ENCODE data around the gene NPL.

NPL gene

DNA sequence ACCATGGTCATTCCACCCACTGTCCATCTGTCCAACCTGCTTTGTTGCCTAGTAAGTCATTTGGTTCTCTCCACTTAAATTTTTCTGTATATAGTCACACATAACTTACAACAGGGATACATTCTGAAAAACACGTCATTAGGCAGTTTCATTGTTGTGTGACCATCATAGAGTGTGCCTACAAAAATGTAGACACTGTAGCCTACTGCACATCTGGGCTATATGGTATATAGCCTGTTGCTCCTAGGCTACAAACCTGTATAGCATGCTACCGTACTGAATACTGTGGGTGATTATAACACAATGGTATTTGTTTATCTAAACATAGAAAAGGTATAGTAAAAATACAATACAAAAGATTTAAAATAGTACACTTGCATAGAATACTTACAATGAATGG is 10.0 kb upstream of the NPL start:
- DNase-seq: no peak

- peak; percentile 7 to 44 for DNase-seq
Observed at GRCh38 chr1:182781841-182782586, 7.6 kb upstream of the NPL start.

GRCh38 chr1:182782587-182782913 is 7.0 kb upstream of the NPL start:
- no peak for DNase-seq

DNA sequence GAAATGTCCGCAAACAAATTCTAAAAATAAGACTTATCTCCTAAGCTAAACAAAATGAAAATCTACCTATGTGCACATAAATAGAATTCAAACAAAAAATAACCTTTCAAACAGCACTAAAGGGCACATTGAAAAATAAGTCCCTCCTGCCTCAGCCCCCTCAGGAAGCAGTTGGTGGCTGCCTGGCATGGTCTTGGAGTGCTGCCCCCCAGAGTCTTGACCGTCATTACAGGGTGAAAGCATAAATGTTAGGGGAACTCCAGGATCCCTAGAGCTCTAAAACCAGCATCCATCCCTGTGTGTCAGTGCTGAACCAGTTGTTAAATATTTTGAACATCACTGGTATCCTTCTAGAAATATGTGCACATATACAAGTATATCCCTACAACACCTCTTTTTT is 6.5 kb upstream of the NPL start:
- DNase-seq: no peak

GRCh38 chr1:182784556-182785171 is 4.9 kb upstream of the NPL start:
- DNase-seq: peak in 1 of 2 donors; percentile 8

GRCh38 chr1:182785181-182785580 is 4.4 kb upstream of the NPL start:
- no peak for DNase-seq

GRCh38 chr1:182786223-182786994 is 3.2 kb upstream of the NPL start:
- DNase-seq: peak; percentile 4 to 13

DNA sequence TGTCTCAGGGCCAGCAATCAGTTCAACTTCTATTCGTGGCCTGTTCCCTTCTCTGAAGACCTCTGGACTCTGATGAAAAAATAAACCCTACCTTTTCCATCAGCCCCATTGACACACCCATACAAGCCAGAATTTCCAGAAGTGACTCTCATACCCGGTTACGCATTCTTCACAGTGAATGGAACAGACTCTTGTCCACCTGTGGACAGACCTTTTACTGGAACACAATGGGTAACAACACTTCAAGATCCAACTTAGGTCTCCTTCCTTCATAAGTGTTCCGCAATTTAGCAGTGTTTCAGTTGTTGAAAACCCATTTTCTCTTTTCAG is 2.6 kb upstream of the NPL start:
- DNase-seq: no peak

DNA sequence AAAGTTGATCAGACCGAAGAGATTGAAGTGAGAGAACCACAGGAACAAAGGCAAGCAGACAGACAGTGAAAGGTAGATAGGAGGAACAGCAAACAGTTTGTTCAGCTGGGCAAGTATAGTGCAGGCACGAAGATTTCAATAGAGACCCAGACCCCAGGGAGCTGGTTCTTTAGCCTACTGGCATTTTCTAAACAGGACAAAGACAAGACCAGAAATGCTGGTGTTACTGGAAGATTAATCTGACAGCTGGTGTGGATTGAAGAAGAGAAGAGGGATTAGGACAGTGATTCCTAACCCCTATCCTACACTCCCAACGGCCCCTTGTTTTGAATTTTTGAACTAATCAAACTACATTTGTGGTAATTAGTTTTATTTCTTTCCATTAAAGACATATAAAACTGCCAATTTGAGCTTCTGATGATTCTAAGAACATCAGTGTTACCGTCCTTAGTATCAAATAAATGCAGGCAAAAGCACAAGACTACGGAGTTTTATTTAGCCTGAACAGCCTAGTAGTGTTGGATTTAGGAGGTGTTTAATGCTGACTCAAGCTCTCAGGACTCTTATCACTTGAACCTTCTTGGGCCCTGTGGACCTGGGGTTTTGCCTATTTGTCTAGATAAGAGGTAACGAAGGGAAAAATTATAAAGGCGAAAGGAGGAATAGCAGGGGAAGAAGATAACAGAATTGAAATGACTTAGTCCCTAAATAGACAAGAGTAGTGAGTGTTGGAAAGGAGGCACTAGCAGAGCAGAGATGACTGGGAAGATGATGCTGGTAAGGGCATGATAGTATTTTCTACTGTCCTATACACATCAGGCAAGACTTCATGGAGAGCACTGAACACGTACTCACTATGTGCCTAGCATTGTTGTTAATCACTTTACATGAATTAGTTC is 2.0 kb downstream of the NPL start:
- no peak for DNase-seq

DNA sequence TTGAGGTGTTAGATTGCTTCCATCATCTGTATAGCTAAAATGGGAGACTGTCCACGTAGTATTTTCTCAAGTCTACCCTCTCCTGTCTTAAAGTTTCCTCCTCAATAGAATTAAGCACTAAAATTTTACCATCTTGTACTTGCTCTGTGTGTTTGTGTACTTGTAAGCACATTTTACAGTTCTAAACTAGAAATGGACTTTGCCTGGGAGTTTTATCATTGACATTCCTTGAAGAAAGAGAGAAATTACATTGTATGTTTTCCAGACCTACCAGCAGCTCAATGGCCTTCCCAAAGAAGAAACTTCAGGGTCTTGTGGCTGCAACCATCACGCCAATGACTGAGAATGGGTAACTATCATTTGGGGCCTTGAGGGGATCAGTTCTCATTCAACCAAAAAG is 4.5 kb downstream of the NPL start:
- DNase-seq: no peak

DNA sequence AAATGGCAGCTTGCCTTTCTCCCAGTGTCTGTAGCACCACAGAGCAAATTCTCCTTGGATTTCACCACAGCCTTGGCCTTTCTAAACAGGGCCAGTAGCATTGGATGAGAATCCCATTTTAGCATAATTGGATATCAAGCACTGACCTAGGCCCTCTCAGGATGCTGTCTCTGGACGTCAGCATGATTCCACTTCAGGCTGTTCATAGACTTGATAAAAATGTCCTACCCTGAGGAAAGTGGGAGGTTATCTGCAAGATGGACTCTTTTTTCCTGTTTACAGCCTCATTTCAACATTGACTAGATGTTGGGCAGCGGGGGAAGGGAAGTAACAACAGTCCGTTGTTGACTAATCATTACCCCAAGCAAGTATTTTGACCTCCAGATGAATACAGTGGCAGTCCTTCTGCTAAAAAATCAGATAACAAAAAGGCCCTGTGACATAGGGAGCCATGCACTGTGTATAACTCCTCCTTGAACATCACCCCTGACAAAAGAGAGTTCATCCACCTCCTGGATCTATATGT is 5.2 kb downstream of the NPL start:
- DNase-seq: no peak

GRCh38 chr1:182795563-182796228 is 6.1 kb downstream of the NPL start:
- DNase-seq: peak in 1 of 2 donors; percentile 73

GRCh38 chr1:182802006-182802803 is 12.6 kb downstream of the NPL start:
- no peak for DNase-seq

DNA sequence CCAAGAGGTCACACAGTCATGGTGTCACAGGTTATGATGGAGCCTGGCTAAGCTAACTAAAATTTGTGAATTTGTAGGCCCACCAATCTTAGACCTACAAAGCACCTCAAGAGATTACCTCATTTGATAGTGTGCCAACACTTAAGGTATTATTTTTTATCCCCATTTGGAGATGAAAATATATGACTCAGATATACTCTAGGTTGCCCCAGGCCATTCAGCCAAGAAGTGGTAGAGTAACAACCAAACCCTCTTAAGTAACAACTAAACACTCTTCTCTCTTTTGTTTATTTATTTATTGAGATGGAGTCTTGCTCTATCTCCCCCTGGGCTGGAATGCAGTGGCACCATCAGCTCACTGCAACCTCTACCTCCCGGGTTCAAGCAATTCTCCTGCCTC is 14.3 kb downstream of the NPL start:
- no peak for DNase-seq

DNA sequence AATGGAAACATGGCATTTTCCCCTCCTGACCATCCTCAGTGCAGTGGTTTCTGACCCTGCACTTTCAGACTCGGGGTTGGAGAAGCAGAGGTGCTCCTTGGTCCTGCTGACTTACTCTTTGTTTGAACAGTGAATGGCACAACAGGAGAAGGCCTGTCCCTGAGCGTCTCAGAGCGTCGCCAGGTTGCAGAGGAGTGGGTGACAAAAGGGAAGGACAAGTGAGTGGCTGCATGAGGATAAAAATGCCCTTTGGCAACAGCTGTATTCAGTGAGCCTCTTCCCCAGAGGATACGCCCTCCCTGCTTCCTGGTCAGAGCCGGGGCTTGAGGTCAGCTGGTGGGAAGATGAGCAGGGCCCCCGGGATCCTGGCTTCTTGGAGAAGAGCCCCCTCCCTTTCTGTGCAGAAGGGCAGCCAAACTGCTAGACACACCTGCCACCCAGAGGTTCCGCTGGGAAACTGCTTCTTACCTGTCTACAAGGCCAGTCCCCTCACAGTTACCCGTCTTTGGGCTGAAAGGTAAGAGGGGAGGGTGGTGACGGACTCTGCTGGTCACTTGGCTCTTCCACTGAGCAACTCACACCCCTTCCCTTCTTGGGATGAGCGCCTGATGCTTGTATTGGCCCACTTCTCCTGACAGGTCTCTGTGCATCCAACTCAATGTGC is 16.6 kb downstream of the NPL start:
- DNase-seq: no peak

- no peak for DNase-seq
Observed at GRCh38 chr1:182807907-182808306, 18.3 kb downstream of the NPL start.

- DNase-seq: no peak
Observed at GRCh38 chr1:182809414-182809957, 19.9 kb downstream of the NPL start.

- no peak for DNase-seq
Observed at GRCh38 chr1:182811975-182812722, 22.6 kb downstream of the NPL start.

DNA sequence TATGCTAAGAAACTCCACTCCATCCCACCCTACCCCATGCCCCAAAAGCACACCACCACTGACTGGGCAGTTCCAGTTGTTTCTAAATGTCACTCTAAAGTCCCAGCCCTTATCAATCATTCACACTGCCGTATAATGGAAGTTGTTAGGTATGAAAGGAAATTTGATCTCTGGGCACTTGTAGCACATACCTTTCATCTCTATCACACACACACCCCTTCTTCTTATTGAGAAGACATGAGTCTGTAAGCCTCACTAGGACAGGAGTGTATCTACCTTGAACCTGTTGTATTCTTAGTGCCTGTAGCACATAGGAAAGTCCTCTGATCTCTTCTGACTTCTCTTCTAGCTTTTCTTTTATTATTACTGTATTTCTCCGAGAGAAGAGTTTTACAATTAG is 27.3 kb downstream of the NPL start:
- no peak for DNase-seq

- no peak for DNase-seq
Observed at GRCh38 chr1:182817802-182818201, 28.2 kb downstream of the NPL start.

Measured in bone marrow (tissue), 2 donors.